HCEC 1CT (cell line): ENCODE data around the gene MAEA.
"Not testable (repeated sequence)": the region's sequence is repeated elsewhere in the genome, so short reads cannot be mapped to it uniquely, and the experiment has no call there.

Experiments
- DNase-seq: peaks from one replicate; pipeline ENCODE4 v3.0.0-alpha.2; 2017

Gene MAEA

DNA sequence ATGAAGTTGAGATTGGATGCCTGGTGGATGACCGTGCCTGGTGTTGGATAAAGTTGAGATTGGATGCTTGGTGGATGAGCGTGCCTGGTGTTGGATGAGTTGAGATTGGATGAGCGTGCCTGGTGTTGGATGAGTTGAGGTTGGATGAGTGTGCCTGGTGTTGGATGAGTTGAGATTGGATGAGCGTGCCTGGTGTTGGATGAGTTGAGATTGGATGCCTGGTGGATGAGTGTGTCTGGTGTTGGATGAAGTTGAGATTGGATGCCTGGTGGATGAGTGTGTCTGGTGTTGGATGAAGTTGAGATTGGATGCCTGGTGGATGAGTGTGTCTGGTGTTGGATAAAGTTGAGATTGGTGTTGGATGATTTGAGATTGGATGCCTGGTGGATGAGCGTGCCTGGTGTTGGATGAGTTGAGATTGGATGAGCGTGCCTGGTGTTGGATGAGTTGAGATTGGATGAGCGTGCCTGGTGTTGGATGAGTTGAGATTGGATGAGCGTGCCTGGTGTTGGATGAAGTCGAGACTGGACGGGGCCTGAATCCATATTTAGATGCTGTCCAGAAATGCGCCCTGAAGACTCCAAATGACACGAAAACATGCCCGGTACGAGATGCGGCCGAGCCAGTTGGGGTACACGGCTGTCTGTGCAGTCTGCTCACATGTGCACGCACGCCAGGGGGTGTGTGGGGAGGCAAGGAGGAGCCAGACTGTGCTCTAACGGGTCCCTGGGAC lies 34.9 kb downstream of the MAEA start:
- peak; percentile 35 for DNase-seq

DNA sequence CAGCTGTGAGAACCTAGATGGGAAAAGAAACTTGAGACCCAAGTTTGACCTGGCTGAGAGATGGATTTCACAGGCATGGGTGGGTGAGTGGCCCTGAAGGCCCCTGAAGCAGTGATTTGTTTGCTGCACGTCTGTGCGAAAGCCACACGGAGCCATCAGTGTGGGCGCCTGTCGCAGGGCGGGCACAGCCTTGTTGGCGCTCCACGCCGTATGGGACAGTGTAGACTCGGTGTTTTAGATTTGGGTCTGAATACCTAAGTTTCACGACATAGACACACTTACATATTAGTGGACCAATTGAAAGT lies 35.4 kb downstream of the MAEA start:
- no peak for DNase-seq

DNA sequence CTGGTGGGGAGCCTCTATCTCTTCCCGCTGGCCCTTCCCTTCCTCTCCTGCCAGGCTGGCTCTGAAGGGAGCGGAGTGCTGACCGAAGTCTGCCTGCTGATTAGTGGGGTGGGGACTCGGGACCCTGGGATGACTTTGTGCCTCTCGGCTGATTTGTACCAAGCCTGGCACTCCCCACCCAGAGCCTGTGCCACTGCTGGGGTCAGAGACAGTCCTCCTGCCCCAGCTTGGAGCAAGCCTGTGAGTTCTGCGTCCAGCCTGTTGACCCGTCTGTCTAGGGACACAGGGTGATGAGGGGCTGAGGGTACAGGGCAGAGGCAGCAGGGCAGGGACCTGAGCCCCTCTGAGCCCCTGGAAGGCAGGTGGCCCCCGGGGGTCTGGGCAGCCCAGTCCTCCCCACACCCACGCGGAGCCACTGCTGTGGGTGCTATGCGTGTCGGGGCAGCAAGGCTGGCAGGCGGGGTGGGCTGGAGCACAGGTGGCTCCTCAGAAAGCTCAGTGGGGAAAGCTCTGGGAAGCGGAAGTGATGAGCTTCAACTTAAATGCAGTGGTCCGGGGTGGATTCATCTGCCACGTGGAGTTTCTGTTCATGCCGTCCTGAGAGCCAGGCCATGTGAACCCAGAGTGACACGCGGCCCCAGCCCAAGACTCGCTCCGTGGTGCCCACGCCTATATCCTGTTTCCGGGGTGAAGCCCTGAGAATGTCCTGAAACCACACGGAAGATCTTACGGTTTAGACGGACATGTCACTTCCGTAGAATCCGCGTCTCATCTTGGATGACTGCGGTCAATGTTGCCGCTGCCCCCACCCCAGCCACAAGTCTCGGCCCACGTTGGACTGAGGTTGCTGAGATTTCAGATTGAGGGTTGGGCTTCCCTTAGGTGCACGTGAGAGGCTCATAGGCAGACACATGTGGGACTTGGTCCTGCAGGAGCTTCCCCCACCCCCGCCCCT lies 36.3 kb downstream of the MAEA start:
- no peak for DNase-seq

DNA sequence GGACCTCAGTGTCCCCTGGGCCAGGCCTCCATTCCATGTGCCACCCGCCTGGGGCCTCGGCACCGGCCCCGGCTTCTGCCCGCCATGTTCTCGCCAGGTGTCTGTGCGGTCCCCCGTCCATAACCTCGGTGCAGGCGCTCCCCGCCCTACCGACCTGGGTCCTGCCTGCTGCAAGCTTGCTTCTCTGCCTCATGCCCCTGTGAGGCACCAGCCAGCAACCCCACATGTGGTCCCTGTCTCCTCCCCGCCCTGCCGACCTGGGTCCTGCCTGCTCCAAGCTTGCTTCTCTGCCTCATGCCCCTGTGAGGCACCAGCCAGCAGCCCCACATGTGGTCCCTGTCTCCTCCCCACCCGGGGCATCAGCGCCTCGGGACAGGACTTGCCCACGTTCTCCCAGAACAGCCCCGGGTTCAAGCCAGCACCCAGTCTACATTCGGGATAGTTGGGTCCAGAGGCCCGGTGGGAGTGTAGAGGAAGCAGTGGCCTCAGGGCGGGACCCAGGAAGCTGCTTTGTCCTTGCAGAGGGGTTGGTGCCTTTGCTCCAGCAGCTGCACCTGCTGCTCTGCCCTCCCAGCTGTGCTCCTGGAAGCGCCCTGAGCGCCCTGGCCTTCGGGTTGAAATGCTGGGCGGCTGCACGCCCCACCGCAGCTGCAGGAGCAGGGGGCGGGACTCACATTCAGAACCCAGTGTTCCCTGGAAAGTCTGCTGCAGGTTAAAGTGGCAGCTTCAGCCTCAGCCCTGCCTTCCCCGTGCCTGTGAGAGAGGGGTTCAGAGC lies 37.2 kb downstream of the MAEA start:
- DNase-seq, result no peak

DNA sequence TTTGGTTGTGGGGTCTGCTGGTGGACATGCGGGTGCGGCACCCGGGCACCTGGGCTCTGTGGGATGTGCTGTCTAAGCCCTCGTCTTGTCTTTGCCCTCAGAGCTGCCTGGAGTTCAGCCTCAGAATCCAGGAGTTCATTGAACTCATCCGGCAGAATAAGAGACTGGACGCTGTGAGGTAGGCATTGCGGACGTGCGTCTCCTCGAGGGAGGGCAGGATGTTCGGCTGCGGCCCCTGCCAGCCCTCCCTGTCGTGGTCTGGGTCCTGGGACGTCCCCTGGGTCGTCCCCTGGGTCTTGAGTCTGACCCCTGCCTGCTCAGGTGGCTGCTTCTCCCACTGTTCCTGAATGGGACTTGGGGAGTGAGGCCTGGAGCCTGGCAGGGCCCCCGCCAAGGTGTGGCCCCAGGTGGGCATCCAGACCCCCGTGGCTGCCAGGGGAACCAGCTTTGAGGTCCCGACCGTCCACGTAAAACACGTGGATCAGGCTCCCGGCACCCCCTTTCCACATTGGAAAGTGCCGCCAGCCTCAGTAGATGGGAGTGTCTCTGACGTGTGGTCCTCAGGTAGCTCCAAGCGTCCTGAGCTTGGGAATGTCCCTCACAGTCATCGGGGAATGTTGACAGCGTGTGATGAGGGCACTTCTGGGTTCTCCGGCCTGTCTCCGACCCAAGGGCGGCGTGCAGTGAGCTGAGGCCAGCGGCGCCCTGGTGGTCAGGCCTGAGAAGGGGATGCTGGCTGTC lies 38.0 kb downstream of the MAEA start:
- DNase-seq, result no peak

DNA sequence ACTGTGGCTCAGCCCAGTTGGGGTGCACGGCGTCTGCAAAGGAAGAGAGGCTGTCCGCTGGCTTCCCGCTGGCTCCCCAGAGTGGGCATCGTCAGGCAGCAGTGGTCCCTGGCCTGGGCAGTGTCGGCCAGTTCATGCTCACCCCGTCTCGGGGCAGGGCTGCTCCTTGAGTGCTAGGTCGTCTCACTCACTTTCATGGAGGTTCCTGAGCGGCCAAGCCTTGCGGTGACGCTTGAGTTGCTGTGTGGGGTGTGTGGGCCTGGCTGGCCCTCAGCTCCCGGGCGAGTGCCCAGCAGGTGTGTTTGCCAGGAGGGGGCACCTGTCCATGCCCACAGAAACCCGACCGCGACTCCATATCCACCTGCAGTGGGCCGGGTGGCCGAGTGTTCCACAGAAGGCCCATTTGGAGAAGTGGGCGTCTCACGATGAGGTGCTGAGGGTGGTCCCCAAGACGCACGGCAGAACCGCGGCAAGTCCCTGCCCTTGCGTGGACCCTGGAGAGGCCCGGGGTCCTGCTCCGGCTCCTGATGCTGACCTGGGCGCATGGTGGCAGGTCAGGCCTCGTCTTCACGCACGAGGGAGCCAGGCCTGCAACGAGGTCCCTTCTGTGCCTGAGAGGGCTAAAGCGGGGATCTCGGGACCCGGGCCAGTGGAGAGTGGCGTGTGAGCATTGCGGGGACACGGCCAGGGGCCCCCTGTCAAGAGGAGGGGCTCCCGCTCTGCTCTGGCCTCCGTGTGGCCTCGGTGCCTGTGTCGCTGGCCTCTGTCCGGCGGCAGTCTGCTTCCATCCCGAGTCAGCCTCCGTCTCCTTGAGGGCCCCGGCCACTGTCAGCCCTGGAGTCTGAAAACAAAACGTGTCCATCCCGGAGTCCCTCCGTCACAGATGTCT lies 38.8 kb downstream of the MAEA start:
- DNase-seq, result no peak

DNA sequence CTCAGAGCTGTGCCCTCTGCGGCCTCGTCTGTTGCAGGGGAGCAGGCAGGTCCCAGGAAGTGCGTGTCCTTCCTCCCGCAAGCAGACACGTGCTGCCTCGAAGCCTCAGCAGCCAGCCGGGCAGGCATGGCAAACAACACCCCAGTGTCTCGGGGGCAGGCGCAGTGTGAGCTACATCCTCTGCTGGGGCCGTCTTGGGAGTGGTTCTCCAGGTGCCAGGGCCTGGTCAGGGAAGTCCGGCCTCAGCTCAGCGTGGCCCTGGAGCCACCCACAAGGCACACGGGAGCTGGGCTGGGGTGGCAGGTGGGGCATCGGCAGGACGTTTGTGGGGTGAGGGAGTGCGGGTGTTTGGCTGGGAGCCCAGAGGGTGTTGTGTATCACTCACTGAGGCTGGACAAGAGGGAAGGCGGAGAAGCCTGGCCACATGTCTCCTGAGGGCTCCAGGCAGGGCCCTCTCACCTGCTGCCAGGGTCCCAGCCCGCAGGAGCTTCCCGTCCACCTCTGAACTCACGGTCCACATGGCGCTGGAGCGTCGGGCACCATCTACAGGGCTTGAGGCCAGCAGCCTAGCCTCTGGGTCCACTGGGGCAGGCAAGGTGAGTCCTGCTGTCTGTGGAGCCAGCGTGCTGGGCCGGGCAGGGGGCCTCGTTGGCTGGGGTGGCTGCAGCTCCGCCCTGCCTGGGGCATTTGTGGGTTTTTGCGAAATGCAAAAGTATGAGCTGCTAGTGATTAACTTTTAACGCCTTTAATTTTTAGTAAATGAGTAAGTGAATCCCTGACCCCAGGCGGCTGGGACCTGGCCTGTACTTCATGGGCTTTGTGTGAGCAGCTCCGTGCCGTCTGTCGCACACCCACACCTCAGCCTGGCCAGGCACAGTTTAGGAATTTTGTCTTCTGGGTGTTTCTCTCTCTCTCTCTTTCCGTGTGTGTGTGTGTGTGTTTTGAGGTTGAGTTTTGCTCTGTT lies 40.0 kb downstream of the MAEA start:
- DNase-seq, result no peak

DNA sequence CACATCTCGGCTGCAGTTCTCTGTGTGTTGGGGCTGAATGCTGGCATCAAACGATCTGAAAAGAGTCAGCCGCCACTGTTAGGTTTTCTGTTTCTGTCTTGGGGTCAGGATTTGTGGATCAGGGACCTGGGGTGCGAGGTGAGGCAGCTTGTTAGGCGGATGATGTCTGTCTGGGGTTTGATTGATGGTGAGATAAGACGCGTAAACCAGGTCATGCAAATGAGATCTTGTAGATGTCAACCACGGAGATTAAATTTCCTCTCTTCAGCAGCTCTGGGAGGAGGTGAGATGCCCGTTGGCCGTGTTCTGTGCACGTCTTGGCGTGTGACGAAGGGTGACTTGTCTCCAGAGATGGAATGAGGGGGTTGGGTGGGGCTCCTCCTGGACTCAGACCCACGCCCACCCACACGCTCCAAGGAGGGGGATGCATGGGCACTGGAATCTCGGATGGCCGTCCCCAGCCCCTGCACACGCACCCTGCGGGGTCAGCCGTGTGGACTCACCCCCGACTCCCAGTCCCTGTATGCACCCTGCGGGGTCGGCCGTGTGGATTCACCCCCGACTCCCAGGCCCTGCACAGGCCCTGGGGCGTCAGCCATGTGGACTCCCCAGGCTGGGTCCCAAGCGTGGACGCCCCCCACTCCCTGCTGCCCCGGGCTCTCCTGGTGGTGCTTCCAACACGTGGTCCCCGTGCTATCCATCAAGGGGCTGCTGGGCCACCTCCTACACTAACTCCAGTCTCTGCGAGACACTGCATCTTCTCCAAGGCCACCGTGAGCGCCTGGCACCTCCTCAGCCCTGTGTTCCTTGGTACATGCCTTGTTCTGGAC lies 41.3 kb downstream of the MAEA start:
- no peak for DNase-seq

DNA sequence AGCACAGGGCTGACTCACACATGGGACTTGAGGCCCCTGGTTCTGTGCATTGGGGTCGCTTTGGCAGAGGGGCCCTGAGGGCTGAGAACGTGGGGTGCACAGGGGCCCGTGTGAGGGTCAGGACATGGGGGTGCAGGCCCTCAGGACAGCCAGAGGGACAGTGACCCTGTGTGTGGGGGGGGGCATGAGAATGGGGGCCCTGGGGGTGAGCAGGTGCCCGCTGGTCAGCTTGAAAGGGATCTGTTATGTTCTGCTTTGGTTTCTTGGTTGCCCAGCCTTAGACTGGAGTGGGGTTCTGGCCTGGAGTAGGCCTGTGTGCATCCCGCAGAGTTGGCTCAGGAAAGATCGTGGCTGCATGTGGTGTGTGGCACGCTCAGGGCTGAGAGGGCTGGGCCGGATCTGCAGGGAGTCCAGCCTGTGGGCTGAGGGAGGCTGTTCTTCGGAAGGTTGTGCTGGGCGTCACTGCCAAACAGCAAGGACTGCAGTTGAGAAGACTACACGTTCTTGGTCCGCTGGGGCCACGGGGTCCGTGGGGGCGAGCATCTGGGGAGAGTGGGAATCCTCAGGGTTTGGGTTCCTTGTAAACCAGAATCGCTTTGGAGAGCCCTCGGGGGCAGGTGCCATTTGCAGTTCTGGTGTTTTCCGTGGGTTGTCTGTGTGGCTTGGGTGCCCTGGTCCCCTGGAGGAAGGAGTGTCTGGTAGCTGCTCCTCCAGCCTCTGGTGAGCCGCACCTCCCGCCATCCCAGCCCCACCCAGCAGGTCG lies 42.1 kb downstream of the MAEA start:
- DNase-seq, result no peak

DNA sequence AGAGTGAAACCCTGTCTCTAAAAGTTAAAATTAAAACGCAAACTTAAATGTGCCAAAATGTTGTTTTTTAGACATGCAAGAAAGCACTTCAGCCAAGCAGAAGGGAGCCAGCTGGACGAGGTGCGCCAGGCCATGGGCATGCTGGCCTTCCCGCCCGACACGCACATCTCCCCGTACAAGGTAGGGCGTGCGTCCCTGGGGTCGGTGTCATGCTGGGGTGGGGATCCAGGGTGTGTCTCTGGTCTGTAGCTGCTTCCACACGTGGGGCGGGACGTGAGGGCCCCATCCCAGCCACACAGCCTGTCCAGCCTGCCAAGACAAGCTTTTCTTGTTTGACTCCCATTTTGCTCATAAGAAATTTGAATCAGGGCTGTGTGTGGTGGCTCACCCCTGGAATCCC lies 43.0 kb downstream of the MAEA start:
- DNase-seq, result no peak

DNA sequence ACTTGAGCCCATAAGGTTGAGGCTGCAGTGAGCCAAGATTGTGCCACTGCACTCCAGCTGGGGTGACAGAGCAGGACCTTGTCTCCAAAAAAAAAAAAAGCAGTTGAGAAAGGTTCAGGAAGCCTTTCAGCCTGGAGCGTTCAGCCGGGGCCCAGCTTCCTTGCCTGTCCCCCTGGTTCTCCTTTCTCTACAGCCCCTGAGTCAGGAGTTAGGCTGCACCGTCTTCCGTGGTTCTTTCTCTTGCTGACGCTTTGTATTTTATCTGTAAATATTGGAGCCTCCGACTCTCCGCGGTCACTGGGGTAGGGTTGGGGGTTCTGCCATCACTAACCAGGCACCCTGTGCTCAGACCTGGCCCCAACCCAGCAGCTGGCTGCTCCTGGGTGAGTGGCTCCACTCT lies 43.6 kb downstream of the MAEA start:
- DNase-seq, result no peak

DNA sequence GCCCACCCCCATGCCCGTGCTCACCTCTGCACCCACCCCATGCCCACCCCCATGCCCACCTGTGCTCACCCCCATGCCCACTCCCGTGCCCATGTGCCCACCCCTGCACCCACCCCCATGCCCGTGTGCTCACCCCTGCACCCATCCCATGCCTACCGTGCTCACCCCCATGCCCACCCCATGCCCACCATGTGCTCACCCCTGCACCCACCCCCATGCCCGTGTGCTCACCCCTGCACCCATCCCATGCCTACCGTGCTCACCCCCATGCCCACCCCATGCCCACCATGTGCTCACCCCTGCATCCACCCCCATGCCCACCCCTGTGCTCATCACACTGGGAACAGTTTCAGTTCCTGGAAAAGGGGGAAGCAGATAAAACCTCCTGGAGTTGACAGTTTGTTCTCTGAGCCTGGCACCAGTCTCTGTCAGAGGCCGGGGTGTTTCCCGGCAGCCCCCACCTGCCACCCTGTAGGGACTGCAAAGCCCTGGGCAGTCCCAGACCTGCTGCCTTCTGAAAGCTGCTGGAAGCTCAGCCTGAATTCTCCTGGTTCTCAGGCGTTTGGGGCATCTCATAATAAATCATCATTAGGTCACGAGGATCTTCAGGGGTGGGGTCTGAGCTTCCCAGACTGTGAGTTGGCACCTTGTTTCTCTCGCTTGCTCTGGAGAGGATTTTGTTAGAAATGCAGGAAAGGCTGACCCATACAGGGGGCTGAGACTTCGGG lies 44.3 kb downstream of the MAEA start:
- not testable (repeated sequence) for DNase-seq

DNA sequence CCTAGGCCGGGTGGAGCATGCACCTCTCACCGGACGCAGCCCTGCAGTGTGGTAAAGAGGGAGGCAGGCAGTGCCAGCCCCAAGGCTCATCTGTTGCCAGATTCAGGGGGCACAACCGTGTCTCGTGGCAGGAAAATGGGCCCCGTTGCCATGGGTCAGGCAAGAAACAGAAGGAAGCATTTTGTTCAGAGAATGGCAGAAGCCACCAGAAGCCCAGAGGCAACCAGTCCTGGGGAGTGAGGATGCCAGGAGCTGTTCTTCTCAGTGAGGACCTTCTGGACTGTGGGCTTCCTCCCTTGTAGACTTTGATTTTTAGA lies 44.8 kb downstream of the MAEA start:
- no peak for DNase-seq

DNA sequence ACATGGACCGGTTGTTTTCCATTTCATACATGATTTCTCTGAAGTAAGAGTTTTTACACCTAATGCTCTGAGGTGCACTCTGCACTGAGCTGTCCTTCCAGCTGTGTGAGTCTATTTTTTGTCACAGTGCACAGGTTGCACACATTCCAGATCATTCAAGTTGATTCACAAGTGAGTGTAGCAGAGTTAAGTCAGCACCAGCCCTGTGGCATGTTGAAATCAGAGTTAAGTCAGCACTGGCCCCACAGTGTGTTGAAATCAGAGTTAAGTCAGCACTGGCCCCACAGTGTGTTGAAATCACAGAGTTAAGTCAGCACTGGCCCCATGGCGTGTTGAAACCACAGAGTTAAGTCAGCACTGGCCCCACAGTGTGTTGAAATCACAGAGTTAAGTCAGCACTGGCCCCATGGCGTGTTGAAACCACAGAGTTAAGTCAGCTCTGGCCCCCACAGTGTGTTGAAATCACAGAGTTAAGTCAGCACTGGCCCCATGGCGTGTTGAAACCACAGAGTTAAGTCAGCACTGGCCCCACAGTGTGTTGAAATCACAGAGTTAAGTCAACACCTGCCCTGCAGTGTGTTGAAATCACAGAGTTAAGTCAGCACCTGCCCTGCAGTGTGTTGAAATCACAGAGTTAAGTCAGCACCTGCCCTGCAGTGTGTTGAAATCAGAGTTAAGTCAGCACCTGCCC lies 45.6 kb downstream of the MAEA start:
- peak; percentile 9 for DNase-seq

DNA sequence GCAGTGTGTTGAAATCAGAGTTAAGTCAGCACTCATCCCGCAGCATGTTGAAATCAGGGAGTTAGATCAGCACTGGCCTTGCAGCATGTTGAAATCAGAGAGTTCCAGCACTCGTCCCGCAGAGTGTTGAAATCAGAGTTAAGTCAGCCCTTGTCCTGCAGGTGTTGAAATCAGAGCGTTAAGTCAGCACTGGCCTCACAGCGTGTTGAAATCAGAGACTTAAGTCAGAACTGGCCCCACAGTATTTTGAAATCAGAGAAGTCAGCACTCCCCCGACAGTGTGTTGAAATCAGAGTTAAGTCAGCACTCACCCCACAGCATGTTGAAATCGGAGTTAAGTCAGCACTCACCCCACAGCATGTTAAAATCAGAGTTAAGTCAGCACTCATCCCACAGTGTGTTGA lies 46.4 kb downstream of the MAEA start:
- DNase-seq, result no peak

DNA sequence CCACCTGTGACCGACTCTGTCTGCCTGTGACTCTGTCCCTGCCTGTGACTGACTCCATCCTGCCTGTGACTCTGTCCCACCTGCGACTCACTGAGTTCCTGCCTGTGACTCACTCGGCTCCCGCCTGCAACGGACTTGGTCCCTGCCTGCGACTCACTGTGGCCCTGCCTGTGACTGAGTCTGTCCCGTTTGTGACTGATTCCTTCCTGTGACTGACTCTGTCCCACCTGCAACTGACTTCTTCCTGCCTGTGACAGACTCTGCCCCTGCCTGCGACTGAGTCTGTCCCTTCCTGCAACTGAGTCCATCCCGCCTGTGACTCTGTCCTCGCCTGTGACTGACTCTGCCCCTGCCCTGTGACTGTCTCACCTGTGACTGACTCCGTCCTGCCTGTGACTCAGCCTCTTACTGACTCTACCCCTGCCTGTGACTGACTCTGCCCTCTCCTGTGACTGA lies 47.7 kb downstream of the MAEA start:
- no peak for DNase-seq

DNA sequence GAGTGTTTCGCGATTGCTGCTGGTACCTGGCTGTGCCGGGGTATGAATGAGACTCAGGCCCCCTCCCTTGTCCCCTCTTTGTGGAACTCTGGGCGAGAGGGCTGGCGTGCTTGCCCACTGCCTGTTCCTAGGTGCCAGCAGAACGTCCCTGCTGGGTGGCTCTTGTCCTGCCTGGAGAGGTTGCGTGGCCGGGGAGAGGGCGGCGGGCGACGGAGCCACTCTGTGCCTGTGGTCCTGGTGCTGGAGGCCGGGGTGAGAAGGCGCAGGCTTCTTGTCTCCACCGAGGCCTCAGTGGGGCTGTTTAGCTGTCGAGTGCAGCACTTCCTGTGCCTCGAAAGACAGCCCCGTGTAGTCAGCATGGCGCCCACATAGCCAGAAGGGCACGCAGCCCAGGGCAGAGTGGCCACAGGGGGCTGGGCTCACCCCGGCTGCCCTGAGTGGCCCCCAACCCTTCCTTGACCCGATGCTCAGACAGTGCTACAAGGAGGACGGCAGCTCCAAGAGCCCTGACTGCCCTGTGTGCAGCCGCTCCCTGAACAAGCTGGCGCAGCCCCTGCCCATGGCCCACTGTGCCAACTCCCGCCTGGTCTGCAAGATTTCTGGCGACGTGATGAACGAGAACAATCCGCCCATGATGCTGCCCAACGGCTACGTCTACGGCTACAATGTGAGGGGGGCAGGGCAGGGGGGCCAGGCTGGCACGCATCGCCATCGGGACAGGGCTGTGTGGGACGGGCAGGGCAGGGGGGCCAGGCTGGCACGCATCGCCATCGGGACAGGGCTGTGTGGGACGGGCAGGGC lies 48.5 kb downstream of the MAEA start:
- DNase-seq, result no peak
